Measurements from ENCODE around the gene CAMK4.

DNA sequence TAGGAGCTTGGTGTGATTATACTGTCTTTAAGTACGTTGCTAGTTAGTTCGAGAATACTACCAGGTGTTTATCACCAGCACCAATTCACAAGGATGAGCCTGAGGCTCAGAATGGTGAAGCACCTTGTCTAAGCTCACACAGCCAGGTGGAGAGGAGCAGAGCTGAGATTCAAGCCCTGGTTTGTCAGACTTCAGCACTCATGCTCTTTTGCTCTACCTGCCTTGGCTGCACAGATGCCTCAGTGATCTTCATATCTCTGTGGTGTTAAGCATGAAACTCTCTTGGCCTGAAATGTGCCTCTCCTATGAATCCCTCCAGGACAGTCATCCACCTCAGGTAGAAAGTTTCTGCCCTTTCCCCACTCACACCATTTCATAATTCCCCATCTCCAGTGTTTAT, 12.2 kb downstream of the CAMK4 start:
- TF ChIP-seq, protein P1, sequence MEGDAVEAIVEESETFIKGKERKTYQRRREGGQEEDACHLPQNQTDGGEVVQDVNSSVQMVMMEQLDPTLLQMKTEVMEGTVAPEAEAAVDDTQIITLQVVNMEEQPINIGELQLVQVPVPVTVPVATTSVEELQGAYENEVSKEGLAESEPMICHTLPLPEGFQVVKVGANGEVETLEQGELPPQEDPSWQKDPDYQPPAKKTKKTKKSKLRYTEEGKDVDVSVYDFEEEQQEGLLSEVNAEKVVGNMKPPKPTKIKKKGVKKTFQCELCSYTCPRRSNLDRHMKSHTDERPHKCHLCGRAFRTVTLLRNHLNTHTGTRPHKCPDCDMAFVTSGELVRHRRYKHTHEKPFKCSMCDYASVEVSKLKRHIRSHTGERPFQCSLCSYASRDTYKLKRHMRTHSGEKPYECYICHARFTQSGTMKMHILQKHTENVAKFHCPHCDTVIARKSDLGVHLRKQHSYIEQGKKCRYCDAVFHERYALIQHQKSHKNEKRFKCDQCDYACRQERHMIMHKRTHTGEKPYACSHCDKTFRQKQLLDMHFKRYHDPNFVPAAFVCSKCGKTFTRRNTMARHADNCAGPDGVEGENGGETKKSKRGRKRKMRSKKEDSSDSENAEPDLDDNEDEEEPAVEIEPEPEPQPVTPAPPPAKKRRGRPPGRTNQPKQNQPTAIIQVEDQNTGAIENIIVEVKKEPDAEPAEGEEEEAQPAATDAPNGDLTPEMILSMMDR (IDR thresholded peaks at IDR 0.05): no peak
- TF ChIP-seq POLR2AphosphoS5 (IDR thresholded peaks at IDR 0.05) (no peak), EP300 (IDR thresholded peaks at IDR 0.05; ENCODE audit: low read depth) (no peak)

All from transverse colon (tissue), 4 donors.